ENCODE results near the gene ZIC4. TPM values are rescaled to one million over a fixed set of nuclear protein-coding genes. Genes with fewer than 3 reads are reported as not detected.

The ZIC4 gene
- total and polyA plus RNA-seq, 7 experiments from 2014 or later: not detected

DNA sequence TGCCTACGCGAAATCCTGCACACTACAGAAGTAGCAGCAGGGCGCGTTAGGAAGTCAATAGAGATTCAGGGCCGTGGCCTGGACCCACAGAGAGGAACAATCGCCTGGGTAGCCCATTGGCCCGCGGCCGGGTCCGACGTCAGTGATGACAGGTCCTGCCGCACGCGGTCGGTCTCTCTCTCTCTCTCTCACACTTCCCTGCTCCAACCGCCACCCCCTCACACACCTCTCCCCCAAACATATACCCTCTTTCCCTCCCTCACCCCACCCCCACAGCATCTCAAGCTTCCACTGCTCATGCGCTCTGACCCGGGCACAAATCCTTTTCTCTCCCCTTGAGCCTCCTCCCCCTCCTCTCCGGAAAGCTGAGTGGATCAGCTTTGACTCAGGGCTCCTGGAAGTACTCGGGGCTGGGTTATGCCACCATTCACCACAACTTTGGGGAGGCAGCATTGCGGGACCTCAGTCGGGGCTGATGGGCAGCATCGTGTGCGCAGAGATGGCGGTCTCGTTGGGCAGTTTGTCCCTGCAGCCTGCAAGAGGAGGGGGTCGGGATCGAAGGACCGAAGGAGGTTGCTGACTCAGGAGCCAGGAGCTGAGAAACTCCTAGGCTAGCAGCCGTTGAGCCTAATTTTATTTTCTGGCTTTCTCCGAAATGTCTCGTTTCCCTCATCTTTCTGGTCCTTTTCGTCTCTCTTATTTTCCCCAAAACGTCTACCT, 9.0 kb downstream of the ZIC4 start:
- H3K4me3 Mint-ChIP-seq: peak overlapping the region in 1 of 10 donors; percentile 16
- H3K27me3 Mint-ChIP-seq: peaks cover 72 to 82% (median 80%) of the 10 kb centered on the region in 5 donors
- peak overlapping the region in 1 of 9 donors; percentile 58 for H3K27ac Mint-ChIP-seq
- no peaks in the 10 kb centered on the region for H3K4me1 ChIP-seq (ENCODE audit: control insufficient read depth in 2 of 2, insufficient read depth in 2 of 2, low read length in 2 of 2)
- peaks cover 0 to 12% of the 10 kb centered on the region in 2 donors for H3K27me3 ChIP-seq (ENCODE audit: control insufficient read depth in 2 of 2, insufficient read depth in 2 of 2, low read length in 2 of 2)
- ChIA-PET CTCF (no interaction called here), POLR2A (no interaction called here)
- no peak for DNase-seq
- peaks cover 0 to 64% (median 16%) of the 10 kb centered on the region in 11 donors for H3K9me3 Mint-ChIP-seq
- no peak for ATAC-seq
- peaks cover 0 to 8% (median 3%) of the 10 kb centered on the region in 7 donors for H3K4me1 Mint-ChIP-seq
- no peak overlapping the region for H3K27ac ChIP-seq (ENCODE audit: low read depth, low read length)
- peaks cover 0 to 3% (median 0%) of the 10 kb centered on the region in 5 donors for H3K36me3 Mint-ChIP-seq
- no peak overlapping the region for H3K4me3 ChIP-seq (ENCODE audit: low read length)
- no peaks in the 10 kb centered on the region for H3K36me3 ChIP-seq (ENCODE audit: control insufficient read depth in 2 of 3, insufficient read depth in 3 of 3, low read length in 3 of 3)
- intact Hi-C loops (cut with micrococcal nuclease): no loop called here
- H3K9me3 ChIP-seq (ENCODE audit: control insufficient read depth in 2 of 3, low read length in 3 of 3): peaks cover 0 to 4% (median 0%) of the 10 kb centered on the region in 3 experiments

- Mint-ChIP-seq H3K27ac (no peak overlapping the region), H3K27me3 (peaks cover 70 to 82% (median 78%) of the 10 kb centered on the region in 5 donors), H3K4me3 (peak overlapping the region in 1 of 10 donors; percentile 51), H3K4me1 (peaks cover 0 to 8% (median 3%) of the 10 kb centered on the region in 7 donors), H3K9me3 (peaks cover 0 to 57% (median 14%) of the 10 kb centered on the region in 11 donors), H3K36me3 (no peaks in the 10 kb centered on the region)
- Histone ChIP-seq H3K27me3 (ENCODE audit: control insufficient read depth in 2 of 2, insufficient read depth in 2 of 2, low read length in 2 of 2) (peaks cover 0 to 12% of the 10 kb centered on the region in 2 donors), H3K4me3 (ENCODE audit: low read length) (no peak overlapping the region), H3K9me3 (ENCODE audit: control insufficient read depth in 2 of 3, low read length in 3 of 3) (peaks cover 0 to 4% (median 0%) of the 10 kb centered on the region in 3 experiments), H3K27ac (ENCODE audit: low read depth, low read length) (no peak overlapping the region), H3K4me1 (ENCODE audit: control insufficient read depth in 2 of 2, insufficient read depth in 2 of 2, low read length in 2 of 2) (no peaks in the 10 kb centered on the region), H3K36me3 (ENCODE audit: control insufficient read depth in 2 of 3, insufficient read depth in 3 of 3, low read length in 3 of 3) (no peaks in the 10 kb centered on the region)
- intact Hi-C loops (cut with micrococcal nuclease): no loop called here
- POLR2A ChIA-PET: no interaction called here
- ATAC-seq (no peak), DNase-seq (no peak)
- CTCF ChIA-PET: no interaction called here
Observed at GRCh38 chr3:147396712-147397046, 9.7 kb downstream of the ZIC4 start.

DNA sequence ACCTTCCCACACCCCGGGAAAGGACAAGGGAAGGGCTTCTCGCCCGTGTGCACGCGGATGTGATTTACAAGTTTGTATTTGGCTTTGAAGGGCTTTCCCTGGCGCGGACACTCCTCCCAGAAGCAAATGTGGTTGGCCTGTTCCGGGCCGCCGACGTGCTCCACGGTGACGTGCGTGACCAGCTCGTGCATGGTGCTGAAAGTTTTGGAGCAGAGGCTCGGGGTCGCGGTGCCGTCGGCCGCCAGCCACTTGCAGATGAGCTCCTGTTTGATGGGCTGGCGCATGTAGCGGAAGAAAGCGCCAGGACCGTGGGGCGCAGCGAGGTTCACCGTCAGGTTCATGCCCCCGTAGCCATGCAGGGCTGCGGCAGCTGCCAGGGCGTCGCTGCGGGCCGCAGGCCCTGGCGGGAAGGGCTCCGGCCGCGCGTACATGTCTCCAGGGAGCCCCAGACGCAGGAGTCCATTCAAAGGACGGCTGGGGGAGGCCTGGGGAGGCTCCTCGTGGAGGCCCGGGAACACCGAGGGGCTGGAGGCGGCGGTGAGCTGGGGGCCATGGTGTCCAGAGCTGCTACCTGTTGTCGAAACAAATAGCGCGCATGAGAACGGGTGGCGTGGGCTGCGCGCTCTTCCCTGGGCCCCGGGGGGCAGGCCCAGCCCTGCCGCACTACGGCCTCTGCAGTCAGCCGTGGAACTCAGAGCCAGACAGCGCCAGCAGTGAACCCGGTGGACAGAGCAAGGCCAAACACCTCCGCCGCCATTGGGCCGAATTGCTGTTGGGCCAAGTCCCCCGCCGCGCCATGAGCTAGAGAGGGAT, 10.2 kb downstream of the ZIC4 start:
- Mint-ChIP-seq H3K4me3 (peak overlapping the region in 1 of 10 donors; percentile 51), H3K27me3 (peaks cover 70 to 82% (median 78%) of the 10 kb centered on the region in 5 donors), H3K4me1 (peaks cover 0 to 8% (median 3%) of the 10 kb centered on the region in 7 donors), H3K36me3 (no peaks in the 10 kb centered on the region), H3K27ac (no peak overlapping the region), H3K9me3 (peaks cover 0 to 58% (median 14%) of the 10 kb centered on the region in 11 donors)
- peaks cover 0 to 12% of the 10 kb centered on the region in 2 donors for H3K27me3 ChIP-seq (ENCODE audit: control insufficient read depth in 2 of 2, insufficient read depth in 2 of 2, low read length in 2 of 2)
- POLR2A ChIA-PET: no interaction called here
- H3K9me3 ChIP-seq (ENCODE audit: control insufficient read depth in 2 of 3, low read length in 3 of 3): peaks cover 0 to 7% (median 0%) of the 10 kb centered on the region in 3 experiments
- no peak overlapping the region for H3K27ac ChIP-seq (ENCODE audit: low read depth, low read length)
- no peaks in the 10 kb centered on the region for H3K36me3 ChIP-seq (ENCODE audit: control insufficient read depth in 2 of 3, insufficient read depth in 3 of 3, low read length in 3 of 3)
- DNase-seq: no peak
- intact Hi-C loops (cut with micrococcal nuclease): no loop called here
- CTCF ChIA-PET: no interaction called here
- no peak for ATAC-seq
- no peak overlapping the region for H3K4me3 ChIP-seq (ENCODE audit: low read length)
- no peaks in the 10 kb centered on the region for H3K4me1 ChIP-seq (ENCODE audit: control insufficient read depth in 2 of 2, insufficient read depth in 2 of 2, low read length in 2 of 2)

DNA sequence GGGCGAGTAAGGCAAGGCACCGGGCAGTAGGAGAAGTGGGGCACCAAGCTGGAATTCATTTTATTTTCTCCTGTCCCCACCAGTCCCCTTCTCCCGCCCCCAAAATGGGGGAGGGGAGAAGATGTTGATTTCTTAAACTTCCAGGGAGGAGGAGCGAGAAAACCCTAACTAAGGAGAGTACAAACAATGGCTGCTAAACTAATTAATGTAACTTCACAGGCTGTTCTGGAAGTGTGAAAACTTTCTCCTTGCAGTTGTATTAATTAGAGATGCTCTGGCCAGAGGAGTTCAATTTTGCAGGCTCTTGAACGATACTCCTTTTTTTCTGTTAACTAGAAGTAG, 11.5 kb downstream of the ZIC4 start:
- Histone ChIP-seq H3K27me3 (ENCODE audit: control insufficient read depth in 2 of 2, insufficient read depth in 2 of 2, low read length in 2 of 2) (peaks cover 0 to 18% of the 10 kb centered on the region in 2 donors), H3K4me1 (ENCODE audit: control insufficient read depth in 2 of 2, insufficient read depth in 2 of 2, low read length in 2 of 2) (no peaks in the 10 kb centered on the region), H3K27ac (ENCODE audit: low read depth, low read length) (no peak overlapping the region), H3K9me3 (ENCODE audit: control insufficient read depth in 2 of 3, low read length in 3 of 3) (peaks cover 0 to 14% (median 0%) of the 10 kb centered on the region in 3 experiments), H3K36me3 (ENCODE audit: control insufficient read depth in 2 of 3, insufficient read depth in 3 of 3, low read length in 3 of 3) (no peaks in the 10 kb centered on the region), H3K4me3 (ENCODE audit: low read length) (no peak overlapping the region)
- Mint-ChIP-seq H3K4me1 (peaks cover 0 to 8% (median 3%) of the 10 kb centered on the region in 7 donors), H3K4me3 (no peak overlapping the region), H3K27ac (peak overlapping the region in 1 of 9 donors; percentile 69), H3K36me3 (peaks cover 0 to 3% (median 0%) of the 10 kb centered on the region in 5 donors), H3K27me3 (peaks cover 68 to 84% (median 73%) of the 10 kb centered on the region in 5 donors), H3K9me3 (peaks cover 0 to 59% (median 14%) of the 10 kb centered on the region in 11 donors)
- intact Hi-C loops (cut with micrococcal nuclease): no loop called here
- ATAC-seq: no peak
- CTCF ChIA-PET: no interaction called here
- POLR2A ChIA-PET: no interaction called here
- no peak for DNase-seq

DNA sequence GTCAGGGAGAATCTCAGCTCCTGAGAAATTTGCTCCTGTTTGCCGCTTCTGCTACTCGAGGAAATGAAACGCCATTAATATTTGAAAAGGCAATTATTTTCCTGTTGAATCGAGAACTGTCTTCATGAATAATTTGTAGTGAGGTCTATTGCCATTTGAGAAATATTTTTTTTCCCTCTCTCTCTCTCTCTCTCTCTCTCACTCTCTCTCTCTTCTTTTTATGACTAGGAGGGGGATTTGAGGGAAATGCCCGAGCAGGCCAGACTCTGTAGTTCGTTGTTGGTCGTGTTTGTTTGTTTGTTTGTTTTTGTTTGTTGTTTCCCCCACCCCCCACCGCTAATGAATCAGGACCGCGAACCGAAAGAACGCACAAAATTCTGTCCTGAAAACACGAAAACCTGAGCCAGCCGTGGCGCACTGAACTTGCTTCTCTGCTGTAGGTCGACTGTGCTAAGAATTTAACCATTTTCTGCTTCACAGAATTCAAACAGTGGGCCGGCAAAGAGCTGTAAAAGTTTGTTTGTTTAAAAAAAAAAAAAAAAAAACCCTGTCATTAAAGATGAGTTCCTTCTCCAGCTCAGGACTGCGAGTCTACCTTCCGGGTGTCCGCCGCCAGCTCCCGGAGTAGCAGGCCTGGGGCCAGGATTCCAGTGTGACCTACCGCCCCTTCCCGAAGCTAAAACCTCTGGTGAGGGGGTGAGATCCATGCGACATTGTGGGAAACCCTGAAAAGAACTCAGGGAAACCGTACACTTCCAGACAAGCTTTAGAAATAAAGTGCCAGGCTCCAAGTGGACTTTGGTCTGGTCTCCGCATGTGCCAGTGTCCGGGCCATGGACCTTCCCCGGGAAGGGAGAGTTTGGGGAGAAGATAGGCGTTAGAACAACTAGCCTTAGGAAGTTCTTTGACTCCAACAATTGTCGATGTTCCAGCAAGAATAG, 12.1 kb downstream of the ZIC4 start:
- peaks cover 68 to 84% (median 73%) of the 10 kb centered on the region in 5 donors for H3K27me3 Mint-ChIP-seq
- H3K36me3 ChIP-seq (ENCODE audit: control insufficient read depth in 2 of 3, insufficient read depth in 3 of 3, low read length in 3 of 3): no peaks in the 10 kb centered on the region
- H3K36me3 Mint-ChIP-seq: peaks cover 0 to 8% (median 0%) of the 10 kb centered on the region in 5 donors
- ChIA-PET CTCF (no interaction called here), POLR2A (no interaction called here)
- no peaks in the 10 kb centered on the region for H3K4me1 ChIP-seq (ENCODE audit: control insufficient read depth in 2 of 2, insufficient read depth in 2 of 2, low read length in 2 of 2)
- H3K4me3 ChIP-seq (ENCODE audit: low read length): no peak overlapping the region
- peaks cover 0 to 18% of the 10 kb centered on the region in 2 donors for H3K27me3 ChIP-seq (ENCODE audit: control insufficient read depth in 2 of 2, insufficient read depth in 2 of 2, low read length in 2 of 2)
- peaks cover 0 to 8% (median 3%) of the 10 kb centered on the region in 7 donors for H3K4me1 Mint-ChIP-seq
- peak overlapping the region in 1 of 9 donors; percentile 69 for H3K27ac Mint-ChIP-seq
- peaks cover 0 to 14% (median 0%) of the 10 kb centered on the region in 3 experiments for H3K9me3 ChIP-seq (ENCODE audit: control insufficient read depth in 2 of 3, low read length in 3 of 3)
- ATAC-seq: no peak
- intact Hi-C loops (cut with micrococcal nuclease): no loop called here
- peak overlapping the region in 4 of 10 donors; percentile 9 to 65 (median 36) for H3K4me3 Mint-ChIP-seq
- no peak overlapping the region for H3K27ac ChIP-seq (ENCODE audit: low read depth, low read length)
- H3K9me3 Mint-ChIP-seq: peaks cover 0 to 59% (median 15%) of the 10 kb centered on the region in 11 donors
- DNase-seq: no peak

DNA sequence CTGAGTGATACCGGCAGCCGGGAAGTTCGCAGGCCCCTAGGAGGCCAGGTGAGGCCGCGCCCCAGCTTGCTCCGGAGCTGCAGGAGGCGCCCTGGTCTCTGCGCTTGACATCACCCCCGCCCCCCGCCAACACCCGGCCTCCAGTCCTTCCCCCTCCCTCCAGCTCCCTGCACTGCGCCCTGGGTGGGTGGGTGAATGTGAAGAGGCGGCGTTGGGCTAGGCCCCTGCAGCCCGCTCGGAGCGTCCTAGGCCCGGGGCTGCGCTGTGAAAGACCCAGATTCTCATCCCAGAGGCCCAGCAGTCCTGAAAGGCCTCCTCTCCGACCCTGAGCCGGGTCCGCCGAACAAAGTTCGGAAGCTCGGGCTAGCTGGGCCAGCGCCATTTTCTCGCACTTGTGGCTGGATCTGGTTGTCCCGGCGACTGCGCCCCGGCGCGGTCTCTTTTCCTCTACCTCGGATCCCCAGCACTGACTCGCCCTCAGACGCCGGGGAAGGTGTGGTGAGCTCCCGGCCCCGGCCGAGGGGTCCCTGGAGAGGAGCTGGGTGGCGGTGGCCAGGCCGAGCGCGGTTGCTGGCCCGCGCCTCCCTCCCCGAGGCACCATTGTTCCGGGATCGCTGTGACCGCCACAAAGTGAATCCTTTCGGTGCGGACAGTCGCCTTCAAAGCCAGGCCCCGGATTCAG, 12.9 kb downstream of the ZIC4 start:
- POLR2A ChIA-PET: no interaction called here
- Histone ChIP-seq H3K27ac (ENCODE audit: low read depth, low read length) (no peak overlapping the region), H3K27me3 (ENCODE audit: control insufficient read depth in 2 of 2, insufficient read depth in 2 of 2, low read length in 2 of 2) (peaks cover 0 to 18% of the 10 kb centered on the region in 2 donors), H3K9me3 (ENCODE audit: control insufficient read depth in 2 of 3, low read length in 3 of 3) (peaks cover 0 to 14% (median 0%) of the 10 kb centered on the region in 3 experiments), H3K4me3 (ENCODE audit: low read length) (no peak overlapping the region), H3K4me1 (ENCODE audit: control insufficient read depth in 2 of 2, insufficient read depth in 2 of 2, low read length in 2 of 2) (no peaks in the 10 kb centered on the region), H3K36me3 (ENCODE audit: control insufficient read depth in 2 of 3, insufficient read depth in 3 of 3, low read length in 3 of 3) (no peaks in the 10 kb centered on the region)
- CTCF ChIA-PET: no interaction called here
- no peak for DNase-seq
- H3K27me3 Mint-ChIP-seq: peaks cover 71 to 84% (median 73%) of the 10 kb centered on the region in 5 donors
- peaks cover 0 to 16% (median 0%) of the 10 kb centered on the region in 5 donors for H3K36me3 Mint-ChIP-seq
- peaks cover 0 to 61% (median 20%) of the 10 kb centered on the region in 11 donors for H3K9me3 Mint-ChIP-seq
- peaks cover 0 to 8% (median 4%) of the 10 kb centered on the region in 7 donors for H3K4me1 Mint-ChIP-seq
- intact Hi-C loops (cut with micrococcal nuclease): no loop called here
- H3K27ac Mint-ChIP-seq: peak overlapping the region in 1 of 9 donors; percentile 77
- no peak for ATAC-seq
- peak overlapping the region in 2 of 10 donors; percentile 30 to 42 for H3K4me3 Mint-ChIP-seq

All from naive thymus-derived CD4-positive, alpha-beta T cell (primary cell).